ENCODE data around the gene MICAL2.

GRCh38 chr11:12113294-12113693, 2.9 kb downstream of the MICAL2 start:
- TF ChIP-seq, protein P1, sequence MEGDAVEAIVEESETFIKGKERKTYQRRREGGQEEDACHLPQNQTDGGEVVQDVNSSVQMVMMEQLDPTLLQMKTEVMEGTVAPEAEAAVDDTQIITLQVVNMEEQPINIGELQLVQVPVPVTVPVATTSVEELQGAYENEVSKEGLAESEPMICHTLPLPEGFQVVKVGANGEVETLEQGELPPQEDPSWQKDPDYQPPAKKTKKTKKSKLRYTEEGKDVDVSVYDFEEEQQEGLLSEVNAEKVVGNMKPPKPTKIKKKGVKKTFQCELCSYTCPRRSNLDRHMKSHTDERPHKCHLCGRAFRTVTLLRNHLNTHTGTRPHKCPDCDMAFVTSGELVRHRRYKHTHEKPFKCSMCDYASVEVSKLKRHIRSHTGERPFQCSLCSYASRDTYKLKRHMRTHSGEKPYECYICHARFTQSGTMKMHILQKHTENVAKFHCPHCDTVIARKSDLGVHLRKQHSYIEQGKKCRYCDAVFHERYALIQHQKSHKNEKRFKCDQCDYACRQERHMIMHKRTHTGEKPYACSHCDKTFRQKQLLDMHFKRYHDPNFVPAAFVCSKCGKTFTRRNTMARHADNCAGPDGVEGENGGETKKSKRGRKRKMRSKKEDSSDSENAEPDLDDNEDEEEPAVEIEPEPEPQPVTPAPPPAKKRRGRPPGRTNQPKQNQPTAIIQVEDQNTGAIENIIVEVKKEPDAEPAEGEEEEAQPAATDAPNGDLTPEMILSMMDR (IDR thresholded peaks at IDR 0.05), result no peak
- TF ChIP-seq POLR2A (IDR thresholded peaks at IDR 0.05), result no peak

All from thyroid gland (tissue), 4 donors.